HG03378 (cell line): ENCODE measurements around the gene SOAT1.

ENCODE experiments used
- ATAC-seq: cut with Tn5 transposase; IDR thresholded peaks from one replicate; pipeline ENCODE4 v1.9.1; 2021; ENCODE audit warnings: mild to moderate bottlenecking, moderate library complexity; ENCODE audit not compliant: unreplicated experiment

The SOAT1 gene

DNA sequence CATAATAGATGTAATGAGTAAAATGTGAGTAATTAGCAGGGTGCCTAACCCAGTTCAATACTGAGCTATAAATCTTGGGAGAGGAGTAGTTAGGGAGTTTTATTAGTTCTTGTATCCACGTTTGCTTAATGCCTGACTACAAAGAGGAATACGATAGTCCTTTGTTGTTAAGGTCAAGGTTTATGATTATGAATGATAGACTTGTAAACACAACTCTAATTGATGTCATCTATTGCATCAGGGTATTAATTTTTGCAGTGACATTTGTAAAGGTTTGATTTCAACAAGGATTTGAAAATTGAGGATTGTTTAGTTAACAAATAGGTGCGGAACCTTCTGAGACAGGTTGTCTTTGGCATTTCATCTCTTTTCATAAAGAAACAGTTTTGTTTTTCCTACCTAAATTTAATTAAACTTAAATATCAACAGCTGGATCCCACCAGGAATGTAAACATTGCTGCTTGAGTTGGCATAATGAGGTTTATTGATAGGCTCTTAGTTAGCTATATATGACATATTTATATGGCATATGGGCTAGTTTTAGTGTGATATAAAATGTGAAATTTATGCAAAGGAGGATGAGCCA lies 9.7 kb downstream of the SOAT1 start:
- ATAC-seq = no peak

DNA sequence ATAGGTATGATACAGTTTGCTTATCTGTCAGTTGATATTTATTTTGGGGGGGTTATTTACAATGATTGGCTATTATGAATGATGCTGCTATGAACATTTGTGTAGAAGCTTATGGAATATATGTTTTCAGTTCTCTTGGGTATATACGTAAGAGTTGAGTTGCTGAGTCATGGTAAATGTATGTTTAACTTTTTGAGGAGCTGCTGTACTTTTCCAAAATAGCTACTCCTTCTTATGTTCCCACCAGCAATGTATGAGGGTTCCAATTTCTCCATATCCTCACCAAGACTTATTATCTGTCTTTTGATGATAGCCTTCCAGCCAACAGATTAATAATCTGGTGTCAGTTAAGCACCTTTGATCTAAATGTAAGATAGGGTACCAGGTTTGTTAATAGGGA lies 11.9 kb downstream of the SOAT1 start:
- no peak for ATAC-seq

DNA sequence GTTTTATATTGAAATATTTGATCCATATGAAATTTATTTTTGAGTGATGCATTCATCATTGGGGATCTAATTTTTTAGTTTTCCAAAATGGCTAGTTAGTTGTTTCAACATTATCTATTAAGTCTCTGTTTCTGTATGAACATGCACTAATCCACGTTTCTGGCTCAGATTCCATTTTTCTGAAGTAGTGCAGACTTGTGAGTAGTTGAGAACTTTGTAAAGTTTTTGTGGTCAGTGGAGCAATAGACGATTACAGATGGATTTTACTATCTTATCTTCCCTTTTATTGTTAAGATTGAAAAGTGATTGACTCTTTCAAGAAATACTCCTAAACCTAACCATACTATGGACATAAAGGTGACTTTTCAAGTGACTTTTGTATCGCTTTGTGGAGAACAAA lies 16.7 kb downstream of the SOAT1 start:
- ATAC-seq = no peak

DNA sequence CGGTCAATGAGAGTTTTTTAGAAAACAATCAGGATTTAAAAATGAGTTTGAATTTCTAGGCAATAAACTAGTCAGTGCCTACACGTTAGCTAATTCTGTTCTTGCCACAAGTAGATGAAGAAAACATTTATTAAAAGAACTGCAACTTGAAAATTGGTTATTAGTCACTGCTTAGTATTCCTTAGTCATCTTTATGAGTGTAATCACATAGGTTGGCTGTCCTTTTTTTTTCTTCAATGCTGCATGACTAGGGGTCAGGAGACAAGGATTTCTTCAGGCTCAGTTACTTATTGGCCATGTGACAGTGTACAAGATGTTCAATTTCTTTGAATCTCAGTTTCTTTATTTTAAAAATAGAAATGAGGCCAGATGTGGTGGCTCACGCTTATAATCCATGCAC lies 17.1 kb downstream of the SOAT1 start:
- ATAC-seq = no peak

DNA sequence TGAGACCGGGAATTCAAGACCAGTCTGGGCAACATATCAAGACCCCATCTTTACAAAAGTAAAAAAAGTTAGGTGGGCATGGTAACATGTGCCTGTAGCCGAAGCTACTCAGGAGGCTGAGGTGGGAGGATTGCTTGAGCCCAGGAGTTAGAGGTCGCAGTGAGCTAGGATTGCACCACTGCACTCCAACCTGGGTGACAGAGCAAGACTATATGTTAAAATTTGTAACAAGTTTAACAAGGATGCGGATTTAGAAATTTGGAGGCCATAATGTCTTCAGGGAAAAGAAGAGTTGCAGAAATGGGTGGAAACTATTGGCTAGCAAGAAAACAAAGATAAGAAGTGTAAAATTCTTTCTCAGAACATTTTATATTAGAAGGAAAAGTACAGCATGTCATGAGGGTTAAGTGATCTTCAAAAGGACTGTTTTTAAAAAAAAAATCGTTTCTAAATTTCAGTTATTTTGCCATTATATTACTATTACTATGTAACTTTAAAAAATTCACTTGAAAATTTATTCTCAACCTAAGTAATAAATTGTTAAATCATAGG lies 17.6 kb downstream of the SOAT1 start:
- no peak for ATAC-seq

DNA sequence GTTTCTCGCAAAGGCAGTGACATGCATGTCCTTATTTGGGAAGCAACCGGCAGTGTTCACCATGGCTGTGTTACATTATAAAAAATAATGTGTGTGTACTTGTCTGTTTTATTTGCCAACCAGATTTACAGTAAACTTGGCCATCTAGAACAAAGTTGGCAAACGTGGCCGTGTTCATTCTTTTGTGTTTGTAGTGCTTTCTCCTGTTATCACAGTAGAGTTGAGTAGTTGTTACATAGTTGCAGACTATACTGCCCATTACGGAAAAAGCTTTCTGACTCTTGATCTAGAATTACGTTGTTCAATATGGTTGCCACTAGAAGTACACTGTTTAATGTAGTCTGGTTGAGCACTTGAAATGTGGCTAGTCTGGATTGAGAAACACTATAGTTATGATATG lies 19.4 kb downstream of the SOAT1 start:
- ATAC-seq = no peak

DNA sequence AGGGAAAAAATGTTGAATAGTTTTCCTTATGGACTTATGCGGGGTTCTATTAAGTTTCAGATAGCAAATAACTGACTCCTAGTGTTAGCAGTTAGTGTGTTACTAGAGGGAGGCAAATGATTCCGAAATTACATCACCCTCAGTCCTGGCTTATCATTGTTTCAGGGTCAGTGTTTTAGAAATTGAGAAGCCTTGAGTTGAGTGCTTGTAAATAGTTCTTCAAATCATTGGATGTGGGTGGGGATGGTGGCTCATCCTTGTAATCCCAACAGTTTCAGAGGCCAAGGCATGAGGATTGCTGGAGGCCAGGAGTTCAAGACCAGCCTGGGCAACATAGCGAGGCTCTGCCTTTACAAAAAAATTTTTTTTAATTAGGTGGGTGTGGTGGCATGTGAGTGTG lies 21.3 kb downstream of the SOAT1 start:
- ATAC-seq = no peak

DNA sequence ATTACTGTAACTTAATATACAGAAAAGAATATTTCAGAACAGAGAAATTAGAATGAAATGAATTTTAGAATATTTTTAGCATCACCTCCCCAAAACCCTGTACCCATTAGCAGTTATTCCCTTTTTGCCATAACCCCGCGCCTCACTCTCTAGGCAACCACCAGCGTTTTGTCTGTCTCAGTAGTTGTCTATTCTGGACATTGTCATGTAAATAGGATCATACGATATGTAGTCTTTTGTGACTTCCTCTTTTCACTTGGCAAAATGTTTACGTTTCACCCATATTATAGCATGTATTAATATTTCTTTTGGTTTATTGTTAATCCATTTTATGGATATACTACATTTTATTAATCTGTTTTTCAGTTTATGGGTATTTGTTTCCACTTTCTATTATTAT lies 24.9 kb downstream of the SOAT1 start:
- no peak for ATAC-seq

DNA sequence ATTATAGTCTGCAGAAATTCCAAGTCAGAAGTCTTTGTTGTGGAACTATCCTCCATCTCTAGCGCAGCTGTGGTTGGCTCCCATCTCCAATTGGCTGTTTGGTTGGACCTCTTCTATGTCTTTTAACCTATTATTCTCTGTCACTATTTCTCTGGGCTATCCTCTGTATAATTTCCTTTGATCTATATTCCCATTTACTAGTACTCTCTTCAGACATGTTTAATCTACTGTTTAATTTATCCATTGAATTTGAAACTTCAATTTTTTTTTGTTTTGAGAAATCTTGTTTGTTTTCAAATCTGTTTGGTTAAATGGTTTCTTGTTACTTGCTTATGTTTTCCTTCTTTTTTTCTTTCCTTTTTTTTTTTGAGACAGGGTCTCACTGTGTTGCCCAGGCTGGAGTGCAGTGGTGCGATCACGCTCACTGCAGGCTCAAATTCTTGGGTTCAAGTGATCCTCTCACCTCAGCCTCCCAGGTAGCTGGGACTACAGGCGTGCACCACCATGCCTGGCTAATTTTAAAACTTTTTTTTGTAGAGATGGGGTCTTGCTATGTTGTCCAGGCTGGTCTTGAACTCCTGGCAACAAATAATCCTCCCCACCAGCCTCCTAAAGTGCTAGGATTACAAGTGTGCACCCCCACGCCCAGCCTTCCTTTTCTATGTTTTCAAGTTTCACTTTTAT lies 28.1 kb downstream of the SOAT1 start:
- ATAC-seq = no peak

DNA sequence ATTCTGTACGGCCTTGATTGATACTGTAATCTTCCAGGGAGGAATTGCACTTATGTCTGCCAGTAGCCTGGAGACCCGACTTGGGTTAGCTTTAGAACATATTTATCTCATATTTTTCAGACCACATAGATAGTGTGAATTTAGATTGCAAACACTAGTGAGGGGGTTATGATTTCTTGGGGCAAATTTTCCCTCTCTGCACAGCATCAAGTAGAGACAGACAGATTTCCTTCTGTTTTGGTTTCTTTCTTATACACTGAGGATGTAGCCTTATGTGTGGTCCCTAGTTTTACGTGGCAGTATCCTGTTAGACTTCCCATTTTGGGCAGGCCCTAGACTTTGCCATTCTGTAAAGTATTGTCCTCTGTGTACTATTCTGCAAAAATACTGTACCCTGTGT lies 29.0 kb downstream of the SOAT1 start:
- ATAC-seq = no peak

DNA sequence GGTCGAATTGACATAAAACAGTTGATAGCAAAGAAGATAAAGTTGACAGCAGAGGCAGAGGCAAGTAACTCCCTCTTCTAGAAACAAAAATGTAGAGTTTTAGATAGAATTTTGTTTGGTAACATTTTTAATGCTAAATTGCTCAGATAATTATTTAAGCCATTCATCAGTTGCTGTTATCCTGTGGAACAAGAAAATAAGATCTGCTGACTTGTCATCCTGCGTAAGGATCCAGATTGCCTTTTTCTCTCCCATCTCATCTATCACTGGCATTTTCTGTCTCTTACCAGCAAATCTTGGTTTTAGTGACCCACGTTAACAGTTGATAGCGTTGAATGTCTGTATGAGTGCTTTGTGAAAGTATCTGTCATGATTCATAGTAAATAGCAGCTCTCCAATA lies 29.8 kb downstream of the SOAT1 start:
- no peak for ATAC-seq

DNA sequence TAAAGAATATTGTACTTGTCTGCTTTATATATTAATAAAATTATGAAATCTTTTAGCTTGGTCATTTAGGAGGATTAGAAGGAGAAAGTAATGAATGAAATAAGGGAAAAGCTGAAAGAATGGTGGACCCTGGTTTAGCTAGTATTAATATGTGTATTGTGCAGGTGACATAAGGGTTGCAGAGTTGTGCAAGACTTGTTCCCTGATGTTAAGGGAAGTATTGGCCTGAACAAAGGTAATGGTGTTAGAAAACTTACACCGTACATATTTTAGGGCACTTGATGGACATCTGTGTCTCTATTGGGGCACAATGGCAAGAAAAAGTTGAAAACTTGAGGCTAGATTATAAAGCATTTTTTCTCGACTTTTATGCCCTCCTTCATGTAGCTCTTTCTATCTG lies 32.2 kb downstream of the SOAT1 start:
- no peak for ATAC-seq

DNA sequence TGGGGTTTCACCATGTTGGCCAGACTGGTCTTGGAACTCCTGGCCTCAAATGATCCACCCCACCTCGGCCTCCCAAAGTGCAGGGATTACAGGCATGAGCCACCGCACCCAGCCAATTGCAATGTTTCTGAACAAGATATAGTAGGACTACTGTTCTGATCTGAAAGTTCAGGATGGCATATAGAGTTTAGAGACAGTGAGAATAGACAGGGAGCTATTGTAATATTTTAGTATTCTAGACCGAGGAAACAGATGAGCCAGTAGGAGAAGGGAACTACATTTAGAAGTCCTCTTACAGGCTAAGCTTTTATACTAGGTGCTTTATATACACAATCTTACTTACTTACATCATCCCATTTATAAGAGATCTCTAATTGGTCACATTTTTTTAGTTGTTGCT lies 33.1 kb downstream of the SOAT1 start:
- no peak for ATAC-seq

DNA sequence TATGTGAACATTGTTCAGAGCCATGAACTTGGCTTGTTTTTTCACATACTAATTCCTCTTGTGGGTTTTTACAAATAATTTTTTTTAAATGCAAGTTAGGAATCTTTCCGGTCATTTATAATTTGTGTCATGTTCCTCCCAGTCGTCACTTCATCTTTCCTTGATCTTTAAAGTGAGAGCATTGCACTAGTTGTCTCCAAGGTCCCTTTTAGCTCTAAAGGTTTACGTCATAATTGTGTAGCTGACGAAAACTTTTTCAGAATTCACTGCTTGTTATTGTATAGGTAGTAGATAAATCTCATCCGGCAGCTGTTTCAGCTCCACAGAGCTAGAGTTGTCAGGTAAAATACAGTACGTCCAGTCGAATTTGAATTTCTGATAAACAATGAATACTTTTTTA lies 33.6 kb downstream of the SOAT1 start:
- ATAC-seq = no peak

DNA sequence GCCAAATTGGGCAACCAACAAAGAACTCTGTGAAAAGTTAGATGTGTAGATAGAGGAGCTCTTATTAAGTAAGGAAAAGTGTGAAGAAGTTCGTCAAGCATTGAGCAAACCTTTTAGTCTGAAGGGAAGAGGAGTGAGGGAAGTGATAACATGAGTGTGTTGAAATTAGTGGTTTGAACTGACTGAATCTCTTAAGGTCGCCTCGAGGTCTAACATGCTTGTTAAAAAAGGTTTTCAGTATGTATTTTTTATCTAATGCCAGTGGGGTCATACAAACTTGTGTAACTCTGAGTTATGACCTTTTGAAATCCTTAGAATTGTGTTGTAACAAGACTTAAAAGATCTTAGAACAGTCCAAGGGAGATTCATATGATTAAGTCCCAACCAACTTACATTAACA lies 34.1 kb downstream of the SOAT1 start:
- ATAC-seq = no peak

DNA sequence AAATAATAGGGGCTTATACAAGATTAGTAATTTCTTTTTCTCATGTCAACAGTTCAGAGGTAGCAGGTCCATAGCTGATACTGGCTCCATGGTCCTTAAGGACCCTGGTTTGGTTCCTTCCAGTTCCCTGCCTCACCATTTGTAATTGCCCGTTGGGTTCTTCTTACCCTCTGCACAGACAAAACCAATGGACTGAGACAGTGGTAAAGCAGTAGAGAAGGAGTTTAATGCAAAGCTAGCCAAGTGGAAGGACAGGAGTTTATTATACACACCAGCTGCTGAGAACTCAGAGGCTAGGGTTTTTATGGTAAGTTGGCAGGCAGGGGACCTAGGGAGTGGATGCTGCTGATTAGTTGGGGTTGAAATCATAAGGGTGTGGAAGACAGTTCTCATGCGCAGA lies 36.3 kb downstream of the SOAT1 start:
- no peak for ATAC-seq

DNA sequence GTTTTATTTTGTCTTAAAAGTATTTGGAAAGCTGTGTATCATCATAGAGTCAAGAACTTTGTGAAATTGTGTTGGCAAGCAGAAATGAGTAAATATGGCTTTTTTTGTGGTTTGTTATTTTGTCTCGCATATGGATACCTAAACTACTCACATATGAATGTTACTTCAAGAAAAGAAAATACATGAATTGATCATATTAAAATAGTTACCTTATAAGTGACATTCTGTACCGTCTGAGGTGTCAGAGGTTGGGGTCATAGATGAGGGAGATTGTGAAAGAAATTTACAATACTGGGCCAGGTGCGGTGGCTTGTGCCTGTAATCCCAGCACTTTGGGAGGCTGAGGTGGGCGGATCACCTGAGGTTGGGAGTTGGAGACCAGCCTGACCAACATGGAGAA lies 40.8 kb downstream of the SOAT1 start:
- ATAC-seq = no peak

DNA sequence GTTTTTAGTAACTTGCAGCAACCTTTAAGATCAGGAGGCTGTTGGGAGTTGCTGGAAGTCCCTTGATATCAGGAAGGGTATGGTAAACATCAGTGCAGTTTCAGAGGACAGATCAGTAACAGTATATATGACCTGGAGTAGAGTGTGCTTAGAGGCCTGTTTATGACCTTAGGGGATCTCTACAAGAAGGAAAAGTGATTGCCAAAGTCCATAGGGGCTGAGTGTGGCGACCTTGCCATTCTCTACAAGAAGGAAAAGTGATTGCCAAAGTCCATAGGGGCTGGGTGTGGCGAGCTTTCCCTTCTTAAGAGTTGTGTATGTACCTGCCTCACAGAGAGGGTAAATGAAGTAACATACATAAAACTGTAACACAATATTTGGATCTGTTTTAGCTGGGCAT lies 43.7 kb downstream of the SOAT1 start:
- no peak for ATAC-seq

DNA sequence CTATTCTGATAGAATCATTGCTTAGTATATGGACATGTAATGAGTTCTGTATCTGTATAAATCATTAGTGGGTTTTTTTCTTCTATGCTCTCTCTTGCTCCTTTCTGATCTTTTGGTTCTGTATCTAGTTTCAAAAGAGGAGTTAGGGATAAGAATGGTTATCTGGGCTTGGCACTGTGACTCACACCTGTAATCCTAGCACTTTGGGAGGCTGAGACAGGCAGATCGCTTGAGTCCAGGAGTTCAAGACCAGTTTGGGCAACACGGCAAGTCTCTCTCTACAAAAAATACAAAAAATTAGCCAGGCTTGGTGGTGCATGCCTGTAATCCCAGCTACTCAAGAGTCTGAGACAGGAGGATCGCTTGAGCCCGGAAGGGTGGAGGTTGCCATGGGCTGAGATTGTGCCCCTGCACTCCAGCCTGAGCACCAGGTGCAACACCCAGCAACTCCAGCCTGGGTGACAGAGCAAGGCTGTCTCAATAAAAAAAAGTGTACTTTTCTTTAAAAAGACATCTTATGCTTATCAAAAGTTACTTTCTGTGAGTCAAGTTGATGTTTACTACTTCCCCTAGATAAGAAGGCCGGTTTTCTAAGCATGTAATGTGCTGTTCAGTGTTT lies 44.5 kb downstream of the SOAT1 start:
- ATAC-seq = no peak

DNA sequence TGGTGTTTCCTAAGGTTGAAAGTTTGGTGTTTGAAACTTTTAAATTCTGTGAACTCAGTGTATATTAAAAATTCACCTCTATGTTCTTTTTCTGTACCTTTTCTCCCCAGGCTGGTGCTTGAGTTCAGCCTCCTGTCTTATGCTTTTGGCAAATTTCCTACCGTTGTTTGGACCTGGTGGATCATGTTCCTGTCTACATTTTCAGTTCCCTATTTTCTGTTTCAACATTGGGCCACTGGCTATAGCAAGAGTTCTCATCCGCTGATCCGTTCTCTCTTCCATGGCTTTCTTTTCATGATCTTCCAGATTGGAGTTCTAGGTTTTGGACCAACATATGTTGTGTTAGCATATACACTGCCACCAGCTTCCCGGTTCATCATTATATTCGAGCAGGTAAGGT lies 47.3 kb downstream of the SOAT1 start:
- ATAC-seq = no peak

DNA sequence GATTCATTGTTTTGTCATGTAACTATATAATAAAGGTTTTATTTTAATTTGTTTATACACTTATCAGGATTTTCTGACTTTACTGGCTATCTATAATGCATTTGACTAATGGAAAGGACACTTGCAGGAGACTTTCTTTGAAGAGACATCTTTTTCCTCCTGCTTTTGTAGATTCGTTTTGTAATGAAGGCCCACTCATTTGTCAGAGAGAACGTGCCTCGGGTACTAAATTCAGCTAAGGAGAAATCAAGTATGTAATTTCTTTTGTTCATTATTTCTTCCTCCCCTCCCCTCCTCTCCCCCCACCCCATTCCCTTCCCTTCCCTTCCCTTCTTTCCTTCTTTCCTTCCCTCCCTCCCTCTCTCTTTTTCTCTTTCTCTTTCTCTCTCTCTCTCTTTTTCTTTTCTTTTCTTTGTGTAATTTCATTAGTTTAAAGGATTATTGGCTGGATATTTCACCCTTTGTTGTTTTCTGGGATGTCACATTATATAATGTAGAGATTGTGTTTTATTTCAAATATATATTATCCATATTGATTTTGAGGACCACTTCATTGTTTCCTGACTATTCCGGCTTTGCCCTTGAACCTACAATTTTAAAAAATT lies 48.4 kb downstream of the SOAT1 start:
- no peak for ATAC-seq
